Stimulated activated naive B cell treated with anti-CD40 and anti-IgM and Interleukin-4, amounts not matched to agents 10 μg/mL and 1 μg/mL and 100 μg/mL, for 72 hours (primary cell): Measurements from ENCODE around the gene DUSP9.
"Not testable (repeated sequence)": the region's sequence is repeated elsewhere in the genome, so short reads cannot be mapped to it uniquely, and the experiment has no call there.

Source experiments
- ATAC-seq, 2 donors: fragments of 150-1000 bp; cut with Tn5 transposase; replicated peaks; 2 replicates each; pipeline ENCODE4 v1.10.0; 2021; ENCODE audit warnings: moderate library complexity in 1 of 2
- DNase-seq: peaks from one replicate; pipeline ENCODE4 v3.0.0; 2021
- H3K27ac Mint-ChIP-seq: one replicate; pipeline ENCODE4 v1.8.0; 2022; ENCODE audit warnings: mild to moderate bottlenecking, mixed read lengths
- H3K27me3 Mint-ChIP-seq, 2 donors: one replicate each; pipeline ENCODE4 v1.8.0; 2022; ENCODE audit warnings: mixed read lengths in 2 of 2
- H3K36me3 Mint-ChIP-seq, 2 donors: one replicate each; pipeline ENCODE4 v1.8.0; 2022; ENCODE audit warnings: mixed read lengths in 2 of 2, mild to moderate bottlenecking in 1 of 2
- H3K4me1 Mint-ChIP-seq, 2 donors: one replicate each; pipeline ENCODE4 v1.8.0; 2022; ENCODE audit warnings: mixed read lengths in 2 of 2, mild to moderate bottlenecking in 1 of 2
- H3K4me3 Mint-ChIP-seq, 2 donors: one replicate each; pipeline ENCODE4 v1.8.0; 2022; ENCODE audit warnings: mild to moderate bottlenecking in 2 of 2, mixed read lengths in 2 of 2, moderate library complexity in 1 of 2
- H3K9me3 Mint-ChIP-seq, 2 donors: one replicate each; pipeline ENCODE4 v1.8.0; 2022; ENCODE audit warnings: mixed read lengths in 2 of 2, mild to moderate bottlenecking in 1 of 2

DUSP9 gene

GRCh38 chrX:153646620-153647373 lies at the start of gene DUSP9:
DUSP9 (plus strand) TSS chrX:153647203; CDS start chrX:153647954, 751 bp downstream.
- H3K36me3 Mint-ChIP-seq, result no peaks in the 10 kb centered on the region
- ATAC-seq (no peak), DNase-seq (no peak)
- H3K4me1 Mint-ChIP-seq, result peaks cover 9 to 18% of the 10 kb centered on the region in 2 donors
- H3K4me3 Mint-ChIP-seq, result peak within 1 kb of the TSS in 1 of 2 donors; percentile 28
- no peaks in the 10 kb centered on the region for H3K9me3 Mint-ChIP-seq
- H3K27me3 Mint-ChIP-seq, result peaks cover 28 to 32% of the 10 kb centered on the region in 2 donors
- H3K27ac Mint-ChIP-seq, result no peak within 1 kb of the TSS

GRCh38 chrX:153598541-153599191 lies 48.3 kb upstream of the DUSP9 start, which contains the start of gene CCNQ:
CCNQ (minus strand) TSS chrX:153599139; CDS start chrX:153599073, 66 bp downstream.
- Mint-ChIP-seq H3K36me3 (peaks cover 7 to 10% of the 10 kb centered on the region in 2 donors), H3K9me3 (no peaks in the 10 kb centered on the region), H3K27ac (peak within 1 kb of the TSS; percentile 89), H3K4me3 (peak within 1 kb of the TSS; percentile 87 to 88), H3K27me3 (no peaks in the 10 kb centered on the region), H3K4me1 (peaks cover 30 to 42% of the 10 kb centered on the region in 2 donors)
- DNase-seq, result peak; percentile 9
- peak; percentile 66 to 71 for ATAC-seq

GRCh38 chrX:153599192-153600031 lies 47.6 kb upstream of the DUSP9 start:
- Mint-ChIP-seq H3K9me3 (no peaks in the 10 kb centered on the region), H3K4me3 (peak overlapping the region; percentile 81 to 84), H3K36me3 (peaks cover 7 to 10% of the 10 kb centered on the region in 2 donors), H3K27ac (no peak overlapping the region), H3K4me1 (peaks cover 30 to 42% of the 10 kb centered on the region in 2 donors), H3K27me3 (no peaks in the 10 kb centered on the region)
- DNase-seq, result peak; percentile 83
- ATAC-seq, result peak; percentile 83 to 90

GRCh38 chrX:153600032-153600373 lies 47.0 kb upstream of the DUSP9 start:
- H3K36me3 Mint-ChIP-seq, result peaks cover 7 to 10% of the 10 kb centered on the region in 2 donors
- no peak for ATAC-seq
- peaks cover 30 to 42% of the 10 kb centered on the region in 2 donors for H3K4me1 Mint-ChIP-seq
- no peaks in the 10 kb centered on the region for H3K9me3 Mint-ChIP-seq
- DNase-seq, result no peak
- peak overlapping the region; percentile 72 for H3K27ac Mint-ChIP-seq
- no peaks in the 10 kb centered on the region for H3K27me3 Mint-ChIP-seq
- H3K4me3 Mint-ChIP-seq, result peak overlapping the region; percentile 81 to 84

- Mint-ChIP-seq H3K27ac (no peak overlapping the region), H3K4me1 (peaks cover 27 to 36% of the 10 kb centered on the region in 2 donors), H3K36me3 (peaks cover 2 to 5% of the 10 kb centered on the region in 2 donors), H3K27me3 (no peaks in the 10 kb centered on the region), H3K9me3 (no peaks in the 10 kb centered on the region), H3K4me3 (peak overlapping the region in 1 of 2 donors; percentile 30)
- no peak for ATAC-seq
- DNase-seq, result no peak
Observed at GRCh38 chrX:153600921-153601320, 46.1 kb upstream of the DUSP9 start.

- ATAC-seq, result no peak
- Mint-ChIP-seq H3K4me3 (no peak overlapping the region), H3K9me3 (no peaks in the 10 kb centered on the region), H3K27ac (no peak overlapping the region), H3K4me1 (peaks cover 21 to 29% of the 10 kb centered on the region in 2 donors), H3K36me3 (no peaks in the 10 kb centered on the region), H3K27me3 (no peaks in the 10 kb centered on the region)
- DNase-seq, result no peak
Observed at GRCh38 chrX:153601511-153602110, 45.4 kb upstream of the DUSP9 start.

- Mint-ChIP-seq H3K9me3 (no peaks in the 10 kb centered on the region), H3K36me3 (no peaks in the 10 kb centered on the region), H3K4me3 (no peak overlapping the region), H3K27me3 (no peaks in the 10 kb centered on the region), H3K4me1 (peaks cover 18 to 19% of the 10 kb centered on the region in 2 donors), H3K27ac (no peak overlapping the region)
- ATAC-seq (no peak), DNase-seq (no peak)
Observed at GRCh38 chrX:153602601-153603000, 44.4 kb upstream of the DUSP9 start.

- Mint-ChIP-seq H3K4me3 (no peak overlapping the region), H3K36me3 (no peaks in the 10 kb centered on the region), H3K27ac (no peak overlapping the region), H3K9me3 (no peaks in the 10 kb centered on the region), H3K27me3 (no peaks in the 10 kb centered on the region), H3K4me1 (peaks cover 13 to 18% of the 10 kb centered on the region in 2 donors)
- DNase-seq, result no peak
- no peak for ATAC-seq
Observed at GRCh38 chrX:153603131-153603656, 43.8 kb upstream of the DUSP9 start.

- not testable (repeated sequence) for DNase-seq, ATAC-seq, H3K27ac Mint-ChIP-seq, H3K9me3 Mint-ChIP-seq, H3K27me3 Mint-ChIP-seq, H3K36me3 Mint-ChIP-seq, H3K4me3 Mint-ChIP-seq
- H3K4me1 Mint-ChIP-seq, result peaks cover 21 to 31% of the 10 kb centered on the region in 2 donors
Observed at GRCh38 chrX:153604666-153605380, 42.2 kb upstream of the DUSP9 start.

GRCh38 chrX:153606503-153606902 lies 40.5 kb upstream of the DUSP9 start:
- H3K9me3 Mint-ChIP-seq, result no peaks in the 10 kb centered on the region
- DNase-seq, result no peak
- no peaks in the 10 kb centered on the region for H3K27me3 Mint-ChIP-seq
- H3K4me3 Mint-ChIP-seq, result no peak overlapping the region
- no peak for ATAC-seq
- H3K27ac Mint-ChIP-seq, result no peak overlapping the region
- H3K4me1 Mint-ChIP-seq, result peaks cover 14 to 26% of the 10 kb centered on the region in 2 donors
- H3K36me3 Mint-ChIP-seq, result no peaks in the 10 kb centered on the region

- Mint-ChIP-seq H3K36me3 (no peaks in the 10 kb centered on the region), H3K9me3 (no peaks in the 10 kb centered on the region), H3K4me3 (peak overlapping the region in 1 of 2 donors; percentile 21), H3K27ac (peak overlapping the region; percentile 53), H3K27me3 (no peaks in the 10 kb centered on the region), H3K4me1 (peaks cover 11 to 26% of the 10 kb centered on the region in 2 donors)
- ATAC-seq (peak; percentile 60 to 66), DNase-seq (no peak)
Observed at GRCh38 chrX:153608376-153608775, 38.6 kb upstream of the DUSP9 start.

- DNase-seq (no peak), ATAC-seq (no peak)
- Mint-ChIP-seq H3K27ac (peak overlapping the region; percentile 53), H3K27me3 (no peaks in the 10 kb centered on the region), H3K9me3 (no peaks in the 10 kb centered on the region), H3K4me1 (peaks cover 11 to 26% of the 10 kb centered on the region in 2 donors), H3K4me3 (peak overlapping the region in 1 of 2 donors; percentile 21), H3K36me3 (no peaks in the 10 kb centered on the region)
Observed at GRCh38 chrX:153608806-153609205, 38.2 kb upstream of the DUSP9 start.
